HTERT RPE-1 (cell line): ENCODE measurements around the gene SUGCT.
"Not testable (repeated sequence)": the region's sequence is repeated elsewhere in the genome, so short reads cannot be mapped to it uniquely, and the experiment has no call there.

Experiments used
- in situ Hi-C: fragments of 300-500 bp; cut with MboI; formaldehyde crosslinking; loops from 4 replicates; pipeline ENCODE4 v1.14.3; 2020; ENCODE audit warnings: low sequenced_read_pairs

Gene SUGCT

GRCh38 chr7:40647719-40648118, 512.9 kb downstream of the SUGCT start:
- in situ Hi-C loops: no loop called here

GRCh38 chr7:40649247-40649646, 514.4 kb downstream of the SUGCT start:
- in situ Hi-C loops: no loop called here

DNA sequence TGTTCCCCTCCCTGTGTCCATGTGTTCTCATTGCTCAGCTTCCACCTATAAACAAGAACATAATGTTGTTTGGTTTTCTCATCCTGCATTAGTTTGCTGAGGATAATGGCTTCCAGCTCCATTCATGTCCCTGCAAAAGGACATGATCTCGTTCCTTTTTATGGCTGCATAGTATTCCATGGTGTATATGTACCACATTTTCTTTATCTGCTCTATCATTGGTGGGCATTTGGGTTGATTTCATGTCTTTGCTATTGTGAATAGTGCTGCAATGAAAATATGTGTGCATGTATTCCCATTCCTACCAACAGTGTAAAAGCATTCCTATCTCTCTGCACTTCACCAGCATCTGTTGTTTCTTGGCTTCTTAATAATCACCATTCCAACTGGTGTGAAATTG, 516.1 kb downstream of the SUGCT start:
- in situ Hi-C loops: not testable (repeated sequence)

DNA sequence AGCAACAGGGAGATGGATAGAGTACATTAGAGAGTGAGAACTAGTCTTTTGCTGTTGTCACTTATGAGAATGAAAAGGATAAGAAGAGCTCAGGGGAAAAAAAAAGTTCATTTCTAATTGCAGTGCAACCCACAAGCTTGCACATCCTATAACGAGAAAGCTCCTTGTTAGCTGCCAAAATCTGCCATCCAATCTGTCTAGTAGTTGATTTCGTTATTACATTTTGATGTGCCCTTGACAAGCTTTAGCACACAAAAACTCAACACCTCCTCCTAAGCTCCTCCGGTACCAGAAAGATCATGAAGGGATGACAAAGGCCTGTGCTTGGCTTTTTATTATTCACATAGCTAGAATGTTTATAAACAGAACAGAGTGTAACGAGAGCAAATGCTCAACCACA, 519.4 kb downstream of the SUGCT start:
- in situ Hi-C loops: no loop called here

- in situ Hi-C loops: no loop called here
These were observed 520.6 kb downstream of the SUGCT start for GRCh38 chr7:40655426-40655825.

GRCh38 chr7:40656349-40656748, 521.5 kb downstream of the SUGCT start:
- in situ Hi-C loops: no loop called here

DNA sequence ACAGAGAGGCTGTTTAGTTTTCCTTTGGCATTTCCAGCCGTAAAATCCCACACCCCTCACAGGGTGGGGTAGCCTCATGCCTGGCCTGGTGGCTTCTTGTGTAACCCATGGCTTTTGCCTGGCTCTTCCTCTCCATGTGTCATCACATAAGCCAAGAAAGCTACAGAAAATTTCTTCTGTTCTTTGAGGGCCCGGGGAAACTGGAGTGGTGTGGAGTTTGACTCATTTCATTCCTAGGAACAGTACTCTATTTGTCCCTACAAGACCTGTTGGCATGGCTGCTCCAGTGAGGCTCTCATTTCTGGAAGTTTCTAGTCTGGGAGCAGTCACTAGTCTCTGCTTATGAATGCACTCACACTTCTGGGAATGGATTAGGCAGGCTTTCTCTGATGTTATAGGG, 523.9 kb downstream of the SUGCT start:
- in situ Hi-C loops: no loop called here

DNA sequence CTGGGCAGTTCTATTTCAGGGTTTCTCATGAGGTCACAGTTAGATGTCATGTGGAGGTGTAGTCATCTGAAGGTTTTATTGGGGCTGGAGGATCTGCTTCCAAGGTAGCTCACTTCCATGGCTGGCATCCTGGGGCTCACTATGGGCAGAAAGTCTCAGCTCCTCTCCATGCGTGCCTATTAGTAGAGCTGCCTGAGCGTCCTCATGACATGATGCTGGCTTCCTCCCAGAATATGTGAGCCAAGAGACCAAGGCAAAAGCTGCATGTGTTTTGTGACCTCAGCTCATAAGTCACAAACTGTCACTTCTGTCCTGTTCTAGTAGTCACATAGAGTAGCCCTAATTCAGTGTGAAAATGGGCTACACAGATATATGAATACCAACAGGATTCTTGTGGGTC, 524.4 kb downstream of the SUGCT start:
- in situ Hi-C loops: no loop called here

- in situ Hi-C loops: no loop called here
These were observed 538.5 kb downstream of the SUGCT start for GRCh38 chr7:40673285-40673684.

GRCh38 chr7:40674316-40674715, 539.5 kb downstream of the SUGCT start:
- in situ Hi-C loops: no loop called here

- in situ Hi-C loops: no loop called here
These were observed 540.9 kb downstream of the SUGCT start for GRCh38 chr7:40675741-40676140.

DNA sequence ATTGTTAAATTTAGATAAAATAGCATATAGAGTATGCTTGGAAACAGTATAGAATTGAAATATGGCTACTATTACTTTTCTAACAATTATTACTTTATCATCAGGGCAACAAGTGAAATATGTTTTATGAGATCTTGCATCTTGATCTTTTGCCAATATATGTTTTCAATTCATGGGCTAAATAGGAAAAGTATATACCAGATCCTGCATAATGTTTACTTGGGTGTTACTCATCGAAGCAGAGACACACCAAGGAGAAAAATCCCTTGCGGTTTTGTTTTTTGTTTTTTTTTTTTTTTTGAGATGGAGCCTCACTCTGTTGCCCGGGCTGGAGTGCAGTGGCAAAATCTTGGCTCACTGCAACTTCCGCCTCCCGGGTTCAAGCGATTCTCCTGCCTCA, 541.4 kb downstream of the SUGCT start:
- in situ Hi-C loops: no loop called here

DNA sequence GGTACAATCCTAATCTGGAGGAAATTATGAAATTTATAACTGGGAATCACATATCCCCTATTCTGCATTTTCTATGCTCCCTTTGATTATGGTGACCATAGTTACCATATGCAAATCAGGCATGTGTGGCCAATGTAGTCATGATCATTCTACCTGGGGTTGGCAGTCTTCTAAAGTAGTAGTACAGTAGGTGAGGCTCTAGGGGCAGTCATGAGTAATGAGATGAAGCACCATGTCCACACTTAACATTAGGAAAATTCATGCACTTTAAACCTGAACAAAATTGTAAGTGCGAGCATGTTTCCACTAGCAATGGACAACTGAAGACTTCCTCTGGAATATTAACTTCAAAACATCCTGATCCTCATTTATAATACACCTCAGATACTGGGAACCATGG, 545.9 kb downstream of the SUGCT start:
- in situ Hi-C loops: no loop called here

- in situ Hi-C loops: no loop called here
These were observed 547.9 kb downstream of the SUGCT start for GRCh38 chr7:40682696-40683095.

- in situ Hi-C loops: no loop called here
These were observed 559.4 kb downstream of the SUGCT start for GRCh38 chr7:40694026-40694809.

GRCh38 chr7:40694991-40695390, 560.2 kb downstream of the SUGCT start:
- in situ Hi-C loops: no loop called here

DNA sequence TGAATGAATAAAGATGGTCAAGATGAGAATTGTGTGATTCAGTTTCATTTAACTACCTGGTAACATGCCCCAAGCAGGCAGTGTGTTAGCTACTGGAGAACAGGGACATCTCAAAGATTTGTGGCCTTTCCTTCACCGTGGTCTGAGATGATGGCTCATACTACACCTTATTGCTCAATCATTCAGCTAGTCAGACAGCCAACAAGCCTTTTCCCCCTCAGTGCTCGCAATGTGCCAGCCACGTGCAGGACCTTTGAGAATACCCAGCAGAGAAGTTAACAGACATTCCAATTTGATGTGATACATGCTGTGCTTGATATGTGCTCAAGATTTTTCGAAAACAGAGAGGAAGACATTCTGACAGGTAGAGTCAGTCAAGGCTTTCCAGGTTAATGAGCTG, 562.8 kb downstream of the SUGCT start:
- in situ Hi-C loops: no loop called here

DNA sequence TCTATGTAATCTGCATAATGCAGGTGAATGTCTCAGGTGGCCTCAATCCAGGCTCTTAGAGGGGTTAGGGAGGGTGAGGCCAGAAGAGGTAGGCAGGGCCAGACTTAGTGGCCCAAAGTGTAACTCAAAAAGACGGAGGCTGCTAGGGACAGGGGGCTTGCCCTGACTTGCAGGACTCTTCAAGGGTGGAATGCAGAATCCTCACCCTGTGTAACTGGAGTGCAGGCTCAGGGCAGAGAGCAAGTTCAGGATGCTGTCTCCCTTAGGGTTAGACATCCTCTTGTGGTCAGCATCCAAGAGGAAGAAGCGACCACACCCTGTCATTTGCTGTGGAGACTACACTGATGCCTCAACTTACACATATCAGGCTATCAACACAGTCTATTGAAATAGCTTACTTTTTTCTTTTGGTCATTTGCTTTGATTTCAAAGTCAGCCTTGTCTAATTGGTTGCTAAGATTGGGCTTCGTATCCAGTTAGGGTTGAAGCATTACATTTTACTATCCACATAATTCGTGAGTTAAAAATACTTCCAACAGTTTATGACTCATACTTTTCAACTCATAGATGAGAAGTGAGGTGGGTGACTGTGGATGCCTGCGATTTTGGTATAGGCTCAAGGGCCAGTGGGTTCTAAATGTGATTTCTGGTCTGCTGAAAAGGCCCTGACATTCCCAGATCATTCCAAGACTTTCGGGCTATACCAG, 563.6 kb downstream of the SUGCT start:
- in situ Hi-C loops: no loop called here

DNA sequence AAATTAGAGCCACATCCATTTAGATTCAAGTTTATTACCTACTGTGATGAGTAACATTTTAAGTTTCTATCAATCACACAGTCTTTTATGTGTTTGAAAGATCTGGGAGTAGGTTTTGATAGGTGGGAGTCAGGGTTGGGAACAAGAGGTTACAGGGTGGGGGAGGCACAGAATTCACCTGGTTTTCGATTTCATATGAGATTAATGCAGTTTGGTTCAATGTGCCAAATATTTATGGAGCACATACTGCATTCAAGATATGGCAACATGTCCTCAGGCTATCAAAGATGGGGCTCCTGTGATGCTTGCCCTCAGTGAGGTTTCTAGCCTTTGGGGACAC, 564.1 kb downstream of the SUGCT start:
- in situ Hi-C loops: no loop called here

- in situ Hi-C loops: no loop called here
These were observed 566.0 kb downstream of the SUGCT start for GRCh38 chr7:40700653-40701421.

- in situ Hi-C loops: no loop called here
These were observed 567.2 kb downstream of the SUGCT start for GRCh38 chr7:40701836-40702551.
